Sigmoid colon (tissue), 4 donors: Measurements from ENCODE around the gene ICAM3.

Source experiments
- CTCF ChIP-seq, 4 experiments: fragments of 450-650 bp in 3 of 4; fragments of 200-600 bp in 1 of 4; IDR thresholded peaks; one replicate each; pipeline ENCODE4 v1.5.1; 2016 to 2019; ENCODE audit warnings: antibody characterized with exemption in 4 of 4, mild to moderate bottlenecking in 3 of 4, moderate library complexity in 2 of 4
- EP300 ChIP-seq, 4 donors: sonication (generic); formaldehyde crosslinking; IDR thresholded peaks; one replicate each; pipeline ENCODE4 v1.6.1; 2017; ENCODE audit warnings: antibody characterized with exemption in 4 of 4
- POLR2A ChIP-seq, 2 donors: fragments of 450-650 bp; IDR thresholded peaks; one replicate each; pipeline ENCODE4 v1.6.1; 2016; ENCODE audit warnings: antibody characterized with exemption in 2 of 2, mild to moderate bottlenecking in 2 of 2, moderate library complexity in 2 of 2
- POLR2AphosphoS5 ChIP-seq, 4 donors: sonication (generic); formaldehyde crosslinking; IDR thresholded peaks; one replicate each; pipeline ENCODE4 v1.6.1; 2017; ENCODE audit warnings: antibody characterized with exemption in 4 of 4

GRCh38 chr19:10295305-10295846 lies 44.0 kb downstream of the ICAM3 start:
- no peak for TF ChIP-seq CTCF (IDR thresholded peaks at IDR 0.05)
- TF ChIP-seq EP300 (IDR thresholded peaks at IDR 0.05) = no peak
- no peak for TF ChIP-seq POLR2A (IDR thresholded peaks at IDR 0.05)
- TF ChIP-seq POLR2AphosphoS5 (IDR thresholded peaks at IDR 0.05) = no peak
